GM21786 (cell line): Measurements from ENCODE around the gene ADARB2.

Experiments used
- ATAC-seq: cut with Tn5 transposase; IDR thresholded peaks from one replicate; pipeline ENCODE4 v1.9.1; 2021; ENCODE audit not compliant: unreplicated experiment

ADARB2 gene

GRCh38 chr10:1598393-1599153, 138.8 kb downstream of the ADARB2 start:
- ATAC-seq: no peak

GRCh38 chr10:1597370-1598146, 139.8 kb downstream of the ADARB2 start:
- ATAC-seq: no peak

GRCh38 chr10:1596482-1597099, 140.7 kb downstream of the ADARB2 start:
- ATAC-seq: no peak

GRCh38 chr10:1595726-1596125, 141.6 kb downstream of the ADARB2 start:
- no peak for ATAC-seq

- ATAC-seq: no peak
Measured at GRCh38 chr10:1595242-1595600, 142.1 kb downstream of the ADARB2 start.

- no peak for ATAC-seq
Measured at GRCh38 chr10:1594372-1595241, 142.7 kb downstream of the ADARB2 start.

- ATAC-seq: no peak
Measured at GRCh38 chr10:1591742-1592141, 145.6 kb downstream of the ADARB2 start.

GRCh38 chr10:1591045-1591444, 146.3 kb downstream of the ADARB2 start:
- ATAC-seq: no peak

- no peak for ATAC-seq
Measured at GRCh38 chr10:1589257-1589656, 148.1 kb downstream of the ADARB2 start.

GRCh38 chr10:1582739-1583138, 154.6 kb downstream of the ADARB2 start:
- ATAC-seq: no peak

GRCh38 chr10:1581189-1581588, 156.1 kb downstream of the ADARB2 start:
- no peak for ATAC-seq

- no peak for ATAC-seq
Measured at GRCh38 chr10:1579671-1580070, 157.7 kb downstream of the ADARB2 start.

GRCh38 chr10:1579141-1579491, 158.2 kb downstream of the ADARB2 start:
- no peak for ATAC-seq

- no peak for ATAC-seq
Measured at GRCh38 chr10:1578392-1579140, 158.8 kb downstream of the ADARB2 start.

GRCh38 chr10:1577945-1578344, 159.4 kb downstream of the ADARB2 start:
- no peak for ATAC-seq

- ATAC-seq: no peak
Measured at GRCh38 chr10:1577373-1577770, 160.0 kb downstream of the ADARB2 start.

- ATAC-seq: no peak
Measured at GRCh38 chr10:1576467-1577372, 160.6 kb downstream of the ADARB2 start.

- no peak for ATAC-seq
Measured at GRCh38 chr10:1575481-1576244, 161.7 kb downstream of the ADARB2 start.

- ATAC-seq: no peak
Measured at GRCh38 chr10:1574719-1575118, 162.6 kb downstream of the ADARB2 start.
